H1 (cell line): ENCODE measurements around the gene C12orf76. TPM values are rescaled to one million over a fixed set of nuclear protein-coding genes. Genes with fewer than 3 reads are reported as not detected.

Source experiments
- BCL11A ChIP-seq, 2 experiments: IDR thresholded peaks; one replicate each; pipeline ENCODE4 v1.6.1; 2011; ENCODE audit warnings: low read depth in 2 of 2, low read length in 2 of 2, mild to moderate bottlenecking in 2 of 2
- JUN ChIP-seq: IDR thresholded peaks from 2 replicates; pipeline ENCODE4 v1.6.1; 2011; ENCODE audit warnings: low read depth, mild to moderate bottlenecking, improper control_type of control experiment, low read length
- SAP30 ChIP-seq: fragments of 300-600 bp; sonication (generic); IDR thresholded peaks from 2 replicates; pipeline ENCODE4 v1.7.1; 2012; ENCODE audit warnings: low read length, moderate library complexity, mild to moderate bottlenecking, inconsistent platforms; ENCODE audit not compliant: insufficient read depth, insufficient replicate concordance
- polyA plus RNA-seq, 7 experiments: library from polyadenylated mRNA; depleted of rRNA in 3 of 7; stranded (reverse) in 5 of 7; unstranded in 2 of 7; fragments of >200 nt in 5 of 7; fragments of 200-250 nt in 2 of 7; gene quantifications; 1 replicate in 5 of 7; 2 replicates in 1 of 7; 4 replicates in 1 of 7; pipeline versions ENCODE4 v1.2.1 to v1.2.3, GENCODE V29; 2011 to 2013; ENCODE audit warnings: missing spikeins in 2 of 7, mixed read lengths in 2 of 7
- total RNA-seq: library from RNA; stranded (reverse); fragmentation: NEBNext Ultra II Directional; extraction: Animal tissue kit (Norgen Biotek cat#: 25700); gene quantifications from 2 replicates; pipeline ENCODE4 v1.2.1, GENCODE V29; 2021

C12orf76 gene
- total and polyA plus RNA-seq, 2 of the 8 experiments (the other 6 are each of a cell fraction or from before 2014, with no cell fraction given): 14.4 to 18.6 TPM

DNA sequence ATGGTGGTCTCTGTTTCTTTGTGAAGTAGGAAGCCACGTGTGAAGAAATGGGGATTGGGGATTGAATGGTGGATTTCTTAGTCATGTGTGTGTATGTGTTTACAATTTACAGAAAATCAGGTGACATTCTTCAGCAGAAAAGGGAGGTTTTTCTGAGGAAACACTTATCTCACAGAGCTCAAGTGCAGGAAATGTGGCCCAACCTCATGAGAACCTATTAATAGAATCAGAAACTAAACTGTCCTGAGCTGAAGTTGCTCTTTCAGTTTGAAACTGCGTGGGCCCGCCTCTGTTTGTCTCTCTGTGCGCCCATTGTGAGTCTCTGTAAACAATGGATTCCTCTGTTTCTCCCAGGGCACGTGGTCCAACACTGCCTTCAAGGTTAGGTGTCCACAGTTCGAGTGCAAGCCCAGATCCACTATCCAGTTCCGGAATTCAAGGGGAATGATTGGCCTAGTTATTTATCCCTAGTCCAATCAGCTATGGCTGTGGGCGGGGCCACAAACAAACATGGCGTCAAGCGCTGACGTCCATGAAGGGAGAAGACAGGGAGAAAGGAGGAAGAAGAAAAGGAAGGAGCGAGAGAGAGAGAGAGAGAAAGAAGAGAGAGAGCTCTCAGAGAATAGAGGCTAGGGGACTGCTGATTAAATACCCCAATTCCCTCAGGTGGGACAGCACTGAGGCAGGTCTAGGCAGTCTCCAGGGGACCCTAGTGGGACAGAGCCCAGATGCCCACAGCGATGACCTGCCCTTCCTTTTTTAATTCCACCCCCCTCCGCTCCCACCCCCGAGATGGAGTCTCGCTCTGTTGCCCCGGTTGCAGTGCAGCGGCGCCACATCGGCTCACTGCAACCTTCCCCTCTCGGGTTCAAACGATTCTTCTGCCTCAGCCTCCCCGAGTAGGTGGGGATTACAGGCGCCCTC is 31.4 kb upstream of the C12orf76 start (continued):
- TF ChIP-seq JUN (no peak), SAP30 (no peak), BCL11A (IDR thresholded peaks at IDR 0.05; ENCODE audit: low read depth in 2 of 2, low read length in 2 of 2) (no peak)
